Endometrium (tissue), 2 donors: ENCODE results near the gene HERPUD2.
"Not testable (repeated sequence)": the region's sequence is repeated elsewhere in the genome, so short reads cannot be mapped to it uniquely, and the experiment has no call there.

Experiments used
- FAIRE-seq: peaks from 2 replicates; lab custom pipeline; 2012; peaks lifted over from hg19 to GRCh38; lab: Jason Lieb, UNC
- donor health status: control.
- donor health status: control.

Gene HERPUD2

DNA sequence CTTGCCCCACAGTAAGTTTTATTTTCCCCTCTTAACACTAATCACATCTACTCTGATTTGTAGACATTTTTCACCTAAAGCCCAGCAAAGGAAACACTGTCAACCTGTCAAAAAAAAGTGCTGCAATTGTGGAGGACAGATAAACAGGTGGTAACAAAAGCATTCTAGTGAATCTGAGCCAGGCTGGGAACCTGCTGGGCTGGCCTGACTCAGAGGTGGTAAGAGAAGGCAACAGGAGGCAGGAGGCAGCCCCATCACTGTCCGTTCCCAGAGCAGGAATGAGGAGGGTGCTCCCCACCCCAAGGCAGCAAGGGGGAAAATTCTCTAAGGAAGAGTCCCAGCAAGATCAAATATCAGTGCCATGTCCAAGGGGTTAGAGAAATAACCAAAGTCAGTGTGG is 19.5 kb upstream of the HERPUD2 start:
- no peak for FAIRE-seq

DNA sequence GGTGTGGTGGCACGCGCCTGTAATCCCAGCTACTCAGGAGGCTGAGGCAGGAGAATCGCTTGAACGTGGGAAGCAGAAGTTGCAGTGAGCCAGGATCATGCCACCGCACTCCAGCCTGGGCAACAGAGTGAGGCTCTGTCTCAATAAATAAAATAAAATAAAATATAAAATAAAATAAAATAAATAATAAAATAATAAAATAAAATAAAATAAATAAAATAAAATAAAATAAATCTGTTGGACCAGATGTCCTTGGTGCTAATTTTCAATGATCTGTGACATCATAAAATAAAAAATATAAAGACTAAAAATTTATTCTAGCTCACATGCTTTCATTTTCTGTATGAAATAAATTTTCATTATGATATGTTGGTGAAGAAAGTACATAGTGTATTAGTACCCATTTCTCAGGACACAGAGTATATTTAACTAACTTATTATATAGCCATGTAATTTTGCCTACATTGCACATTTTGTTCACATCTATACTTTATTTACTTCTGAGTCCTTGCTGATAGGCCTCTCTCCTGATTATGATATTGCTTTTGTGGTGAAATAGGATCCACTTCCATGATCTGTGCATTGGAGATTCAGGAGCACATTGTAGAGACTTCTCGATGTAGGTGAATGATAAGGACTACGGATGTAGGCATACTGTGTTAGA is 17.8 kb upstream of the HERPUD2 start:
- peak; percentile 68 for FAIRE-seq

DNA sequence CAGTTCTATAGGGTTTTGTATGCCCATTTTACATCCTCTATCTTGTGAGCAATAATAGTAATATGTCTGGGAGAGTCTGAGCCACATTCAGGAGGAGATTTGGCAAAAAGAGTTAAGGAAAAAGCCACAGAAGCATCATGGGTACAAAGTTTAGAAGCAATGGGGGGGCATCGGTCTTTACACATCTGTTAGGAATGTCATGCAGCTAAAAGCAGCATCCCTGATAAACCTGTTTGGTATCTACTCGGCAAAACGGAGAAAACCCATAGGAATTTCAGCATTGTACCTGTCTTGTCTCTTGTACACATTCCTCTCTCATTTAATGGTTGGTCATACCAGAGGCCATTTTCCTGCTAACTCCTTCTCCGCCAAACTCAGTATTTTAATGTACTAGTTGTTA is 12.5 kb upstream of the HERPUD2 start:
- no peak for FAIRE-seq

DNA sequence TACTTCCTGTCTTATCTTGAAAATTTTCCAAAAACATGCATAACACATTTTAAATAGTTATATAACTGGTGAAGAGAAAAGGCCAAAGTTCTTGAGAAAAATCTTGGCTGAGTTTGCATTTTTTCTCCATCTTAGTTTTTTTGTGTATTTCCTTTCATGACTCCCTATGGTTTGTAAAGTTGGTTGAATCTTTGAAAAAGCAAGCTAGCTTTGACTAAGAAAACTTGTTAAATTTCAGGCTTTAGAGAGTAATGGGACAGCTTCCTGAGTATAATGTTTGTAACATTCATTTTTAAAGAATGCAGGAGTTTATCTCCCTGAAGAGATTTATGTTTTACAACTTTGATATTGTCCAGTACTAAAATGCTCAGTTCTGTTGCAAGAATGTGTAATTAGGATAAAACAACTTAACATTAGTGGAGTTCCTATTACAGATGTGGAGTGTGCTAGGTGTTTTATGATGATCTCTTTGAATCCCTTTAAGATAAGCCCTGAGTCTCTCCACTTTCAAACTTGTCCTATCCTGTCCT is 11.1 kb upstream of the HERPUD2 start:
- FAIRE-seq: peak; percentile 81

DNA sequence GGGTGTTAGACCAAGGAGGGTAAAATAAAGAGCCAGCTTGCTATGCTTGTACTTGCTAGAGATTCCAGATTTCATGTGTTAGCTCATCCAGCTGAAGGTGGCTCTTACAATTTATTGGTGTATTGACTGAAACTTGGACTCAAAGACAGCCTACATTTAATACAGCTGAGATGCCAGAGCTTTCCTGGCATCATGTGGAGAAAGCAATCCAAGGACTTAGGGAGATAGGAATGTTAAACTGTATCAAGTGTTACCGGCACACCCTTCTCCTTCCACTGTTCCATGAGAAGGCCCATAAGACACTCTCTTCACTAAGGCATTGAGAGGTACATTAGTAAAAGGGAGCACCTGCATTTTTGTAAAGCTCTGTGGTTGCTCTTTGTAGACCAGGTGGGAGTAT is 9.3 kb upstream of the HERPUD2 start:
- FAIRE-seq: no peak

DNA sequence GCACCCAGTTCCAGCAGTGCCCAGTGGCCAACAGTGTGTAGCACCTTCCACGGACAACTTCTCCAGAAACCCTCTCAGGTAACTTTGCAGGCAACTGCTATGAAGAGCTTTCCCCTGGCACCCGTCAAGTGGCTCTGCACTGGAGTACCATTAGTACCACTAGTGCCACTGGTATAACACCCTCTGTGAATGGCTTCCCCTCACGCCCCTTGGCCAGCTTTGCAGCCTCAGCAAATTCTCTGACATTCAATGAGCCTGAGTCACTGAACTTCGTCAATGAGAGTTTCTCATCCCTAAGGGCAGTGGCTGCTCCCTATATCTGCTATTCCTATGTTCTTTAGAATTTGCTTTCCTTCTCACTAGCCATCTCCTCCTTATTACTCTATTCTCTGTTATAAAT is 7.6 kb upstream of the HERPUD2 start:
- FAIRE-seq: no peak

DNA sequence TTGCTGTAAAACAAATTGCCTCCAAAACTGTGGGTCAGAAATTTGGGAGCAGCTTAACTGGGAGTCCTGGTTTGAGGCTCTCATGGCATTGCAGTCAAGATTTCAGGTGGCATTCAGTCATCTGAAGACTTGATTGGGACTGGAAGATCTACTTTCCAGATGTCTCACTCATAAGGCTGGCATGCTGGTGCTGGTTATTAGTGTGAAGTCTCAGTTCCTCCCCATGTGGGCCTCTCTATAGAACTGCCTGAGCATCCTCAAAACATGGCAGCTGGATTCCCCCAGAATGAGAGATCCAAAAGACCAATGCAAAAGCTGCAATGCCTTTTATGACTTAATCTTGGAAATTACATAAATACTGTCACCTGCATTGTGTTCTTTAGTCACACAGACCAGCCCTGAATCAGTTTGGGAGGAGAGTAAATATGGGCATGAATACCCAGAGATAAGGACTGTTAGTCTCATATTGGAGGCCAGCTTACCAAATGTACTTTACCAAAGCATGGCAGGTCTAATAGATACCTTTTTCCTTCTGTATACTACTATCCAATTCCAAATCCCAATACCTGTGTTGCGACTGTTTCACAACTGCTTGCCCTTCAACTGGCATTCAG is 6.5 kb upstream of the HERPUD2 start:
- no peak for FAIRE-seq

DNA sequence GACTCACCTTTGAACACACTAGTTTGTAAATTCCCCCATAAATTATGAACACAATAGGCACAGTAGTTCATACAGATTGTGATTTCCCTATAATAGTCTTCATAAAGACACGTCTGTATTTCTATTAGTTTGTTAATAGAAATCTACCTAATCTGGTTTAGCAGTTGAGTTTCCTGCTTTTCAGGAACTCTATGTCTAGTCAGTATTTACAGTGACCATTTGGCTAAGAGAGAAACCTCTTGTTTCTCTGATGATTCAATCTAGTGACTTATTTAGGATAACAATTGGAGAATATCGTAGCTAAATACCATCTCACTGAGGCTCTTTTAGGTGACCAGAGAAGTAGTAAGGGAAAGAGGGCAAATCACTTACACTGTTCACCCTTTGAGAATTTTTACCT is 5.9 kb upstream of the HERPUD2 start:
- FAIRE-seq: no peak

DNA sequence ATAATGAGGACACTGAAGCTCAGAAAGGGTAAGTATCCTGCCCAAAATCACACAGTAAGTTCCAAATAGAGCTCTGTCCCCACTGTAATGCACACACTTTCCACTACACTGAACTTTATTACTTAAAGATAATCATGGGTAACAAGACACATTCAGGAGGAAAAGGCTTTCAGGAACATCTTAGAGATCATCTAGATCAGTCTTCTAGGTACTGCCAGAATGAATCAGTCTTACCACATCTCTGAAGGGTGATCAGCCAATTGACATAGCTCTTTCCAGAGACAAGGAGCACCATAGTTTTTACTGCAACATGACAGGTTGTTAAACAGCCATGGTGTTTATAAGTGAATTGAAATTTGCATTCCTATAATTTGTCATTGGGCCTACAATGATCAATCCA is 5.4 kb upstream of the HERPUD2 start:
- no peak for FAIRE-seq

DNA sequence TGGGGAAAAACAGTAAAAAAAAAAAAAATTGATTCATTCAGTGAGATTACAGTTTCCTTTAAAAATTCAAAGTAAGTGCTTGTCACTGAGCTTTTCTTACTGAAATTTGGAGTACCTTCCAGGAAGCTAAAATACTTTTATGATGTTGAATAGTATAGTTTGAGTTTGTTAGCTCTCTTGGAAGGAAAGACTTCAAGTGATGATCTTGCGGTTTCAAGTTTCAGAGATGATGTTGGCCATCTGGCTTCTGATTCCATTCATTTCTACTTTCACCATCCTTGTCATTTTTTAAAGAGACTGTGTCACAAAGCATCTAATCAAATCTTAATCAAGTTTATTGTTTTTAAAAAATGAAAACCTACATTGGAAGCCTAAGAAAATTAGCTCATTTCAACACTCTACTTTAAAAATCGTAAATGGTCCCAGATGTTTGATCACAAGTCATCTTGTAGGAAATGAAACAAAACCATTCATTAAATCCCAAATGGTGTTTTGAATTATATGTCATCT is 4.9 kb upstream of the HERPUD2 start:
- FAIRE-seq: no peak

DNA sequence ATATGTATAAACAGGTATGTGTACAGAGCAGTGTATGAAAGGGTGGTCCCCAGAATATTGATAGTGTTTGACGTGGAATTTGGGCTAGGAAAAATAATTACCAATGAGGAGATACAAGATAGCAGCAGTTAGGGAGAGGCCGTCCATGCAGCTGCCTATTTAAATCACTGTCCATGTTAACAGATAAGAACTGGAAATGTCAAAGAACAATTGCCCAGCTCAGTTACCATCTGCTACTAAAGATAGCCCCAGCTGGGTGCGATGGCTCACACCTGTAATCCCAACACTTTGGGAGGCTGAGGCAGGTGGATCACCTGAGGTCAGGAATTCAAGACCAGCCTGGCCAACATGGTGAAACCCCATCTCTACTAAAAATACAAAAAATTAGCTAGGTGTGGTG is 3.4 kb upstream of the HERPUD2 start:
- not testable (repeated sequence) for FAIRE-seq

DNA sequence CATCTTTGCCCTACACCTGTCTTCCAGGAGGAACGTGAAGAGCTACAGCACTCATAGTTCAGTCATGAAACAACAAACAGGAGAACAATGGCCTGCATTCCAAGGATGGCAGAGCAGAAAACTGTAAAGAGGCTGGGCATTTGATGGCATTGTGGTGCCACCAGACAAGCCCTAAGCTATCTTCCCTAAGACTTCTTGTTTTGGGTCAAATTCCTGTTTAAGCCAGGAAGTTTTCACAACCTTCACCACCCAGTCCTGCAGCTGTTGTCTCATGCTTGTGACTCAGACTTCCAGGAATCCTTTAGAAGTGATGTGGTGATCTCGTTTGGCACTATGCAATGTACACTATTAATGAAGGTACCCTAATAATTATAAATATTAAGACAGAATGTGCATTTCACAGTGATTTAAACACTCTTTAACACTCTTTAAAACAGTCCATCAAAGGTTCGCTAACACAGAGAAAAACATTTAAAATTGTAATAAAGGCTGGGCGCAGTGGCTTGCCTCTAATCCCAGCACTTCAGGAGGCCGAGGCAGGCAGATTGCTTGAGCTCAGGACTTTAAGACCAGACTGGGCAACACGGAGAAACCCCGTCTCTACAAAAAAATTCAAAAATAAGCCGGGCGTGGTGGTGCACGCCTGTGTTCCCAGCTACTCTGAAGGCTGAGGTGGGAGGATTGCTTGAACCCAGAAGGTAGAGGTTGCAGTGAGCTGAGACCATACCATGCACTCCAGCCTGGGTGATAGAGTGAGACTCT is 2.7 kb upstream of the HERPUD2 start:
- FAIRE-seq: no peak

DNA sequence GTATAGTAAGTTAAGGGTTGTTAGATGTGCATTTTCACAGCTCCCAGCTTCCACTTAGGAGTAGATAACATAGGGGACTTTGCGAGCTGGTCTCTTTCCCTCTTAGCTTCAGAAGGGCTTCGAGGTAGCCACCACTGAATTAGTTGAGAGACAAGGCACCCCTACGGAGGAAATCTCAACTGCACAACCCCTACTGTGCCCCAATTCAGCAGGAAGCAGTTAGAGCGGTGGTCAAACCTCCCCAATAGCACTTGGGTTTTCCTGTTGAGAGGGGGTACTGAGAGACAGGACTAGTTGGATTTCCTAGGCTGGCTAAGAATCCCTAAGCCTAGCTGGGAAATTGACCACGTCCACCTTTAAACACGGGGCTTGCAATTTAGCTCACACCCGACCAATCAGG is 1.1 kb upstream of the HERPUD2 start:
- FAIRE-seq: no peak

DNA sequence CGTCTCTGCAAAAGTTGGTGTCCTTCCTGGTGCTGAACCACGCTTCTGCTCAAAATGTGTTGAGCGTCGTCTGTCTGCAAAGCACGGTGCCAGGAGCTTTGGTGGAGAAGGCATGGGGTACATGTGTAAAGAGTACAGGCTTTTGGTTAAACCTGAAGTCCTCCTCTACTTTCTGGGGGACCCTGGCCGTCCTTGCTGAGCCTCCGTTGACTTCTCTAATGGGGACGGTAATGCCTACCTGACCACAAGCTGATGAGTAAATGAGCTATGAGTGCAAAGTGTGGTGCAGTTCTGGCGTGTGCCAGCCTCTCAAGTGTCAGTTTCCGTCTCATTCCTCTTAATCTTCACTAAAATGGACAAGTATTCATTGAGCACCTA is 527 bp upstream of the HERPUD2 start:
- FAIRE-seq: no peak

DNA sequence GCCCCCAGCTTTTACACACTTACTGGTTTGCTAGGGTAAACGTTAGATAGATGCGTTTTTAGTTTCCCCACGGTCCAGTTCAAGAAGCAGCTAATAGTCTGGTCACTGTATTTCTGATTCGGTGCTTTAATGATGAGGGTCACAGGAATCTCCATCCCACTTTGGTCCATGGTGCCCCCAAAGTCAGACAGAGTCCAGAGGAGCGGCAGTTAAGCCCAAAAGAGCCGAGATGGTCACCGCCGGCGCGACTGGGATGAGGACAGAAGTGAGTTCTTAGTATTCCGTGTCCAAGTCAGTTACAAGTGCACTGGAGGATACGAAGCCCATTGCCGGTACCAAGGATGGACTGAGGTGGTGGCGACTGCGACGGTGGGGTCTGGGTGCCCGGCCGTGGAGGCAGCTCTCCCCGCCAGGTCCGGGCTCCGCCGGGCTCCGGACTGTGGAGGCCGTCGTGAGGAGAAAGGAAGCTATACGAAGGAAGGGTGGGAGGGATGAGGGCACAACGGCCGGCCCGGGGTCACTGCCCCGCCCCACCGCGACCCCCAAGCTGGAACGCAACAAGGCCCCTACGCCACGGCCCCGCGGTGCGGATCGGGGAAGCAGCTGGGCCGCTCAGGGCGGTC is 663 bp downstream of the HERPUD2 start:
- FAIRE-seq: no peak

DNA sequence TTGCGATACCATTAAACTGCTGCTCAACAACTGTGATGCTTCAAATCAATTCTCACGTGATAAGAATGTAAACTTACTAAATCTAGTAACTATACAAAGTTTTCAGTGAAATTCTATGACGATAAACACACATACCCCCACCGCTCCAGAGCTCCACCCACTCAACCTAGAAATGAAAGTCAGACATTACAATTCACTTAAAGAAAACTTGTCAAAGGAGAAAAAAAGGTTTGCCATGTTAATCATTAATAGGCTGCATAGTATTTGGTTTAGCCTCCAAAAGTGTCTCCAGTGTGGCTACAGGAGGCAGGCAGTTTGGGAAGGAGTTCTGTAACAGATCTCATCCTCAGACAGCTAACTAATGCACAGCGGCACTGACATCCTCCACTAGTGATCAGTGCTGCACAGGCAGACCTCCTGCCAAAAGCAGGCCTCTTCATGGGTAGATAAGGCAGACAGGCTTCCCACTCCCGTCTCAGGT is 3.1 kb downstream of the HERPUD2 start:
- FAIRE-seq: no peak

DNA sequence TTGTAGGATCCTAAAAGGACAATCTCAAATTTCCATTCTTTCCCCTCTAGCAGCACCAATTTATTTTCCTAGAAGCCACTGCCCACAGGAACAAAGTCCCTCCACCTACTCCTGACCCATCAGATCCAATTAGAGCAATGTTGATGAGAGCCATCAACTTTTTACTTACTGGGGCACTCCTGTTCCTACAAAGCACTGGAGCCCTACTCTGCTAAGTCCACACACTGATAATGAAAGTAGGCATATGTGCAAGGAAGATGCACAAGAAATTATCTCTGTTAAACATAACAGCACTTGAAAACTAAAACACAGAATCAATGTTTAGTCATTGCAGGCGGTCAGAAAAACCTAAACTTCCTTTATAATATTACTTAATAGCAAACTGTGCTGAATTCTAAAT is 3.6 kb downstream of the HERPUD2 start:
- FAIRE-seq: no peak

DNA sequence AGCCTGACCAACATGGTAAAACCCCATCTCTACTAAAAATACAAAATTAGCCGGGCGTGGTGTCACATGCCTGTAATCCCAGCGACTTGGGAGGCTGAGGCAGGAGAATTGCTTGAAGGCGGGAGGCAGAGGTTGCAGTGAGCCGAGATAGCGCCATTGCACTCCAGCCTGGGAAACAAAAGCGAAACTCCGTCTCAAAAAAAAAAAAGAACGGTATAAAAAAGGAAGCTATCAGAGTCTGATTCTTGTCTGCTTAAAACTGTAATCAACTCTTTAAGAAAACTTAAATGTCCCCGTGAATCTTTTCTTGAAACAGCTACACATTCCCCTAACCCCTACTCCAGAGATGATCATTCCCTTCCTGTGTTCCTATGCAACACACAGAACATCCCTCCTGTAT is 4.3 kb downstream of the HERPUD2 start:
- FAIRE-seq: not testable (repeated sequence)

DNA sequence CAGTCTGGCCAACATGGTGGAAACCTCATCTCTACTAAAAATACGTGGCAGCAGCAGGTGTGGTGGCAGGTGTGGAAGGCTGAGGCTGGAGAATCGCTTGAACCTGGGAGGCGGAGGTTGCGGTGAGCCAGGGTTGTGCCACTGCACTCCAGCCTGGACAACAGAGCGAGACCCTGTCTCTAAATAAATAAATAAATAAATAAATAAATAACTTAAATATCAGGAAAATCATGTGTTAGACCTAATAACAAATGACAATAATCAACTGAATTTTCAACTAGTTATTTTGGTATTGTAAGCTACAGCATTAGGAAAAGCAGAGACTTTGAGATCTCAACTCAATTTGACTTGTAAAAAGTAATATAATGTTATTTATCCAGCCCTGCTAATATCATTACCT is 9.2 kb downstream of the HERPUD2 start:
- no peak for FAIRE-seq

DNA sequence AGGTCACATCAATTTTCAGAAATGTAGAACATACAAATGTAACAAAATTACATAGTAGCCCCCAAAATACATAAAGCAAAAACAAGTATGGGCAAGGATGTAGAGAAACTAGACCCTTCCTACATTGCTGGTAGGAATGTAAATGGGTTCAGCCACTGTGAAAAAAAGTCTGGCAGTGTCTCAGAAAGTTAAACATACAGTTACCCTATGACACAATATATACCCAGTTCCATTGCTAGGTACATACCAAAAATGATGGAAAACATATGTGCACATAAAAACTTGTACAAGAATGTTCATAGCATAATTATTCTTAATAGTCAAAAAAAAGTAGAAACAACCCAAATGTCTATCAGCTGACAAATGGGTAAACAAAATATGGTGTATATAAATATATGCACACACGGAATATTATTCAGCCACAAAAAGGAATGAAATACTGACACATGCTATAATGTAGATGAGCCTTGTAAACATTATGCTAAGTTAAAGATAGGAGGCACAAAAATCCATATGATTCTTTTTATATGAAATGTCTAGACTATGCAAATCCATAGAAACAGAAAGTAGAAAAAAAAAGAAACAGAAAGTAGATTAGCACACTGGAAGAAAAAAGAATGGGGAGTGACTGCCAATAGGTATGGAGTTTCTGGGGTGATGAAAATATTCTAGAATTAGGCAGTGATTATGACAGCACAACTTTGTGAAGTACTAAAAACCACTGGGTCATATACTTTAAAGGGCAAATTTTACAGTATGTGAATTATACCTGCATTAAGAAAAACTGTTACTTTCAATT is 13.5 kb downstream of the HERPUD2 start:
- FAIRE-seq: no peak

DNA sequence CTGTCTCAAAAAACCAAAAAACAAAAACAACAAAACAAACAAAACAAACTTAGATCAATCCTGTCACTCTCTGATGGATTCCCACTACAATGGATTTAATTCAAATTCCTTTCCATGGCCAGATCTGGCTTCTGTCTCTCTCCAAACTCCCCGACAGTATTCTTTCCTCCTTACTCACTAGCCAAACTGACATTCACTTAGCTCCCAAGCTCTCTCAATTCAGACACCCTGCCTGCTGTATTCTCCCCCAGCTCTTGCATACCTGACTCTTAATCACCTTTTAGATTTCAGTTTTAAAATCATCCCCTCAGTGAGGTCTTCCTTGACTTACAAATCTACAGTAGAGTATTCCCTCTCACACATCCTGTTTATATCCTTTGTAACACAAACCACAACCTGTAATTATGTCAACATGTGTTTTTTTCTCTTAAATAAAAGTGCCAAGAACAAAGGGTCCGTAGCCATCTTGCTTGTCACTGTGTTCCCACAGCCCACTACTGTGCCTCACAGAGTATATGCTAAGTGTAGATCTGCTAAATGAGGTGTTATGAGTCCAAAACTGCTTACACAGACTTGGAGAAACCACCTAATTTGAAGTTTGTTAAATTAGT is 14.4 kb downstream of the HERPUD2 start:
- FAIRE-seq: no peak
